ENCODE data around the gene AOPEP. TPM values are rescaled to one million over a fixed set of nuclear protein-coding genes. Genes with fewer than 3 reads are reported as not detected.
A peak's percentile ranks its signal among the peaks of the same experiment; 100 is the strongest.

AOPEP gene
- total RNA-seq, 4 donors from 2014 or later = 305 to 458 (median 419) TPM

DNA sequence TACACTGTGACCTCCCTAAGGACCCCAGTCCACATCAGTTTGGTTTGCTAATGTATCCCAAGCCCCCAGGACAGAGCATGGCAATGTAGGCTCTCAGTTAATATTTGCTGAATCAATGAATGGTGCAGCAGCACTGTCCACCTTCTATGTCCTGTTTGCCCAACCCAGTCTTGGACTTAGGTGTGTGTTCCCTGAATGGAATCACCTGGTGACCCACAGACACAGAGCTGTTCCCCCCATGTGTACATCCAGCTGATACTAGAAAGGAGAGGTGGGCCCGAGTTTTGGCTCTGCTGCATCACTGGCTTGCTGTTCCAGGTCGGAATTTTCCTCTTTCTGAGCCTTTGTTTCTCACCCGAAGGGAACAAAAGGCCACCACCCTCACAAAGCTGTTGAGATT is 180.2 kb downstream of the AOPEP start:
- peak overlapping the region in 3 of 4 donors; percentile 29 to 81 (median 77) for H3K27ac ChIP-seq (replicated peaks in 1 of 4)
- H3K9me3 ChIP-seq = no peaks in the 10 kb centered on the region
- 81% methylated on average over 3 of the region's 3 CpGs for WGBS
- intact Hi-C loops (cut with DNase I) = no loop called here
- peak; percentile 72 for DNase-seq (ENCODE audit: extremely low spot score)
- H3K4me1 ChIP-seq = peaks cover 16 to 53% (median 37%) of the 10 kb centered on the region in 4 donors
- no peak overlapping the region for H3K4me3 ChIP-seq
- no peaks in the 10 kb centered on the region for H3K36me3 ChIP-seq
- TF ChIP-seq POLR2A (IDR thresholded peaks at IDR 0.05; ENCODE audit: low read depth) (no peak), EP300 (IDR thresholded peaks at IDR 0.05) (no peak), POLR2AphosphoS5 (IDR thresholded peaks at IDR 0.05) (no peak)
- TF ChIP-seq, protein P1, sequence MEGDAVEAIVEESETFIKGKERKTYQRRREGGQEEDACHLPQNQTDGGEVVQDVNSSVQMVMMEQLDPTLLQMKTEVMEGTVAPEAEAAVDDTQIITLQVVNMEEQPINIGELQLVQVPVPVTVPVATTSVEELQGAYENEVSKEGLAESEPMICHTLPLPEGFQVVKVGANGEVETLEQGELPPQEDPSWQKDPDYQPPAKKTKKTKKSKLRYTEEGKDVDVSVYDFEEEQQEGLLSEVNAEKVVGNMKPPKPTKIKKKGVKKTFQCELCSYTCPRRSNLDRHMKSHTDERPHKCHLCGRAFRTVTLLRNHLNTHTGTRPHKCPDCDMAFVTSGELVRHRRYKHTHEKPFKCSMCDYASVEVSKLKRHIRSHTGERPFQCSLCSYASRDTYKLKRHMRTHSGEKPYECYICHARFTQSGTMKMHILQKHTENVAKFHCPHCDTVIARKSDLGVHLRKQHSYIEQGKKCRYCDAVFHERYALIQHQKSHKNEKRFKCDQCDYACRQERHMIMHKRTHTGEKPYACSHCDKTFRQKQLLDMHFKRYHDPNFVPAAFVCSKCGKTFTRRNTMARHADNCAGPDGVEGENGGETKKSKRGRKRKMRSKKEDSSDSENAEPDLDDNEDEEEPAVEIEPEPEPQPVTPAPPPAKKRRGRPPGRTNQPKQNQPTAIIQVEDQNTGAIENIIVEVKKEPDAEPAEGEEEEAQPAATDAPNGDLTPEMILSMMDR (IDR thresholded peaks at IDR 0.05) = no peak
- H3K27me3 ChIP-seq = no peaks in the 10 kb centered on the region

DNA sequence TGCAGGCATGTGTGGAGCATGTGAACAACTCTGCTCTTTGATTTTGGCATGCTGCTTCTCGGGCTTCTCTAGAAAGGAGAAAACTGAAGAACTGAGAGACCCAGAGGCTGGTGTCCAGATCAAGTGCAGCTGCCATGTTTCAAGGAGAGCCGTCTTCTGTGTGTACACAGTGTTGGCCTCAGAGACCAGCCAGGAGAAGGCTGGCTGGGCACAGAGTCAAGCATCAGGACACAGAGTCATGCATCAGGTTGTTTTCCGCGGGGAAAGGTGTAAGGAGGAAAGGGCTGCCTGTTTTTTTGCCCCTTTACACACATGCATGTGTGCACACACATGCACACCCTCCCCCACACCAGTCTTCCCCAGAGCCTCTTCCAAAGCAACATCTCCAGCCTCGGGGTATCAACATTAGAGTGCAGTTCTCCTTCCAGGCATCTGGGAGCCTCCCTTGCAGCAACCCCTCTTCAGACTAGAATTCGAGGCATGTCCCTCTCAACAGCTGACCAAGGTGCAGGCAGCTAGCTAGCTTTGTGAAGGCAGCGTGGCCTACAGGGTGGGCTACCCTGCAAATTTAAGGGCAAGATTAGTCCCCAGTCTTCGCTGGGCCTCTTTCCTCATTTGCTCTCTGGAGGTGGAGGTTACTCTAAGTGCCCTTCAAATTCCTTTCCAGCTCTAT is 180.9 kb downstream of the AOPEP start:
- TF ChIP-seq POLR2A (IDR thresholded peaks at IDR 0.05; ENCODE audit: low read depth) (no peak), EP300 (IDR thresholded peaks at IDR 0.05) (no peak), POLR2AphosphoS5 (IDR thresholded peaks at IDR 0.05) (no peak)
- TF ChIP-seq, protein P1 (IDR thresholded peaks at IDR 0.05) = no peak
- H3K36me3 ChIP-seq = no peaks in the 10 kb centered on the region
- no peak overlapping the region for H3K4me3 ChIP-seq
- intact Hi-C loops (cut with DNase I) = no loop called here
- H3K27ac ChIP-seq (replicated peaks in 1 of 4) = peak overlapping the region; percentile 69 to 82 (median 79)
- no peaks in the 10 kb centered on the region for H3K9me3 ChIP-seq
- no peaks in the 10 kb centered on the region for H3K27me3 ChIP-seq
- WGBS = 73% methylated on average over 8 of the region's 8 CpGs
- H3K4me1 ChIP-seq = peaks cover 17 to 47% (median 32%) of the 10 kb centered on the region in 4 donors
- DNase-seq (ENCODE audit: extremely low spot score) = peak; percentile 64

DNA sequence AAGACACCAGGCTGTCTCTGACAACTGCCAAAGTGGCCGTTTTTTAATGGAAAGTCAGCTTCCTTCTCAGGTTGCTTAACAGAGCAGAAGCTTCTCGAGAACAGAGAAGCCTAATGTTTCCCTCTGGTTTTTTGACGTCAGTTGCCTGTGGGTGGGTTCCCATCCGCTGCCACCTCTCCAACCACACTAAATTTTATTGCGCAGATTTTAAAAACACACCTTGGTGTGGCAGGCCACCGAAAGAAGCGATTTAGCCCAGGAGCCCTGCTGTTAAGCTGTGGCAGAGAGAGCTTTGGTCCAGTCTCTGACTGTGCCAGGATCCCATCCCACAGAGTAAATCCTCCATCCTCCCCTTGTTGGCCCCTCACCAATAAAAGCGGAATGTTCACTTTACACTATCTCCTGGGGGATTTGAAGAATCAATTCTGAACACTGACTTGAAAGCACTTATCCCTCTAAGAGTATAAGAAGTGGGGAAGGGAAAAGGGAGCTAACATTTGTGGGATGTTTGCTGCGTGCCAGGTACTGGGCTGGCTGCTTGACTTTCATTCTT is 181.6 kb downstream of the AOPEP start:
- intact Hi-C loops (cut with DNase I) = no loop called here
- Histone ChIP-seq H3K9me3 (no peaks in the 10 kb centered on the region), H3K27me3 (no peaks in the 10 kb centered on the region), H3K4me1 (peaks cover 20 to 49% (median 35%) of the 10 kb centered on the region in 4 donors), H3K27ac (replicated peaks in 1 of 4) (peak overlapping the region; percentile 69 to 82 (median 79)), H3K4me3 (peak overlapping the region in 2 of 4 donors; percentile 15 to 16), H3K36me3 (no peaks in the 10 kb centered on the region)
- 44% methylated on average over 8 of the region's 9 CpGs for WGBS
- peak; percentile 91 for DNase-seq (ENCODE audit: extremely low spot score)
- peak in 1 of 2 donors; percentile 30 for TF ChIP-seq POLR2AphosphoS5 (IDR thresholded peaks at IDR 0.05)
- TF ChIP-seq, protein P1 (IDR thresholded peaks at IDR 0.05) = no peak

DNA sequence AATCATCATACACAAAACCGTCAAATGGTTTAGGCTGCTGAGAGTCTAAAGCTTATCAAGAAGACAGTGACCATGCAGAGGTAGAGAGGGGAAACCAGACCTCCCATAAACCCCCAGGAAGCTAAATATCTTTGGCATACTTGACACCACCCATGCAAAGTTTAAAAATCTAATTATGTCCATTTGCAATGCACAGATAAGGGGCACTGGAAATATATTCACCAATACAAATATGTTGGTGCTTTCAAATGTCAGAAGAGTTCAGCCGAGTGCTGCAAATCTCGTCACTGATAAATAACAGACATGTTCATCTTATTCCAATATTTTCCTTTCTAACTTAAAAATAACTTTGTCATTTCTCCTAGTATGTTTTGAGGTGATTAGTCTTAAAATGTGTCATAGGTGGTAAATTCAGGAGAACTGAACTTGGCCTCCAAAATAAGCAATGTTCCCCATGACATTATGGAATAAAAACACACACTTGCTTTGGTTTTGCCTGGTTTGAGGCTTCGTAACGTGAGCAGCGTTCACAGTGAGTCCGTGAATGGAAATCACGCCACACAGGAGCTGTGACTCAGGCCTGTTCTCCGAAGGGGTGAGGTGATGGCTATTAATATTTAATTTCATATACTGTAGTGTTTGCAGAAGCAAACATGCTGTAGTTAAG is 182.2 kb downstream of the AOPEP start:
- Histone ChIP-seq H3K4me1 (peaks cover 26 to 49% (median 41%) of the 10 kb centered on the region in 4 donors), H3K4me3 (peak overlapping the region in 1 of 4 donors; percentile 15), H3K36me3 (no peaks in the 10 kb centered on the region), H3K27me3 (no peaks in the 10 kb centered on the region), H3K27ac (replicated peaks in 1 of 4) (peak overlapping the region; percentile 69 to 82 (median 79)), H3K9me3 (no peaks in the 10 kb centered on the region)
- peak; percentile 47 for DNase-seq (ENCODE audit: extremely low spot score)
- TF ChIP-seq POLR2A (IDR thresholded peaks at IDR 0.05; ENCODE audit: low read depth) (no peak), EP300 (IDR thresholded peaks at IDR 0.05) (no peak), POLR2AphosphoS5 (IDR thresholded peaks at IDR 0.05) (peak; percentile 63 to 68)
- TF ChIP-seq, protein P1 (IDR thresholded peaks at IDR 0.05) = no peak
- 65% methylated on average over 9 of the region's 9 CpGs for WGBS
- intact Hi-C loops (cut with DNase I) = no loop called here

Measured in esophagus muscularis mucosa (tissue), 4 donors.